ENCODE data around the gene CAMKMT.

CAMKMT gene

DNA sequence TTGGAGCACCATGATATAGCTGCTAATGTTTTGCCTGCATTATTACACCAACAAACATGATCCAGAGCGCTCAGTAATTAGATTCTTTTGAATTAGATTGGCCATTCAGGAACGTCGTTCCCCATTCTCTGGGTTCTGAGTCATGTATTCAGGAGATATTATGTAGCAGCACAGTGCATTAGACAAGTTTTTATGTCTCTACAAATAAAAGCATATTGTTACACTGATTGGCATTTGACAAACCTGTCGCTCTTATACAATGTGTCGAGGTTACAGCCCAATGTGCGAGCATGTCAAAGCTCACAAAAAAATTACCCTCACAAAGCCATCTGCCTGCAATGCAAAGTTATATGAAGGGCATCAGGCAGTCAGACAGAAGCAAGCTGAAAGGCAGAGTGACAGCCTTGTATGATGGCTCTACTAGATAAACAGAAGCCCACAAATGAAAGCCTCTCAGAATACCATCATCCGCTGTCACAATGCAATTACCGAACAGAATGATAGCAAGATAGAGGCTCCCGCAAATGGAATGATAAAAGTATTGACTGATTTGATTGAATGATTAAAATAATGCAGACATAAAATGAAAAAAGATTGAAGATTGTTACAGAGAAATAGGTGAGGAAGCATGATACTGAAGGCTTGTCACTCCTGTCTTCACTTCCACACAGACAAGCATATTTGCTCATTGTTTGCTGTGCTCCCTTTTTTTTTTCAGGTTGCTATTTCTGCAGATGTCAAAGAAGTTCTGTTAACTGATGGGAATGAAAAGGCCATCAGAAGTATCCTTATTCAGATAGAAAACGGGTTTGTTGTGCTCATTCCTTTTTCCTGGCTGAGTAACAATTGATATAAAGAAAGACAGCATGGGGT, 345.2 kb downstream of the CAMKMT start:
- no peak overlapping the region for H3K27ac Mint-ChIP-seq
- H3K36me3 Mint-ChIP-seq: no peaks in the 10 kb centered on the region
- H3K9me3 Mint-ChIP-seq: no peaks in the 10 kb centered on the region
- H3K4me3 Mint-ChIP-seq: no peak overlapping the region
- DNase-seq: no peak
- peaks cover 6% of the 10 kb centered on the region for H3K4me1 Mint-ChIP-seq
- CTCF ChIA-PET: interaction anchor here (0.7 kb wide), 1 partner anchor 10 kb away, joined by 3 read pairs; no protein-coding TSS in a partner anchor
- H3K27me3 Mint-ChIP-seq: no peaks in the 10 kb centered on the region

DNA sequence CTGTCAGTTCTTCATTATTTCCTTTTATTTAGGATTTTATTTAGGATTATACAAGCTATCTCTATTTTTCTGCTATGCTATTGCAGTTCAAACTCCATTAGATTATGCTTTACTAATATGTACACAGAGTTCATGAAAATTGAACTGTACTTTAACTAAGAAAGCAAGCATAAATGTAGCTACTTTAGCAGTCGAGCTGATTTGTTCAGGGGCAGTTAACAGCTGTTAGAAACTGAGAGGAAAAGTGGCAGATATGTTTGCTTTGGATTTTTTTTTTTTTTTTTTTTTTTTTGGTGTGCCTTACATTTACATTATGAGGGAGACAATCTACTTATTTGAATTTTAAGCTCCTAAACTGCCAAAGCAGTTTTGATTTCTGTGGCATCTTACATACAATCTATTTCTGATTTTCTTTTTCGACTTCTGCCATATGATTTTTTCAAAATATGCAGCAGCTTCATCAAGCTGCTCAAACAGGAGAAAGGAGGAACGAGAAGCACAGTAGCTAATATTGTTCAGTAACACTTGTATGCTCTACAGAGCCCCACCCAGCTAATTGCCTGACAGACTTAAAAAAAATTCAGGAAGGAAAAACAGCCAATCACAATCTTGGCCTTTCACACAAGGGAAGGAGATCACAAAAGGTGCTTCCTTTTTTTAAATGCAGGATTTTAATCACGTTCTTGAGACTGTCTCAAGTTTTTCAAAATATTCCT, 346.4 kb downstream of the CAMKMT start:
- no peak overlapping the region for H3K27ac Mint-ChIP-seq

DNA sequence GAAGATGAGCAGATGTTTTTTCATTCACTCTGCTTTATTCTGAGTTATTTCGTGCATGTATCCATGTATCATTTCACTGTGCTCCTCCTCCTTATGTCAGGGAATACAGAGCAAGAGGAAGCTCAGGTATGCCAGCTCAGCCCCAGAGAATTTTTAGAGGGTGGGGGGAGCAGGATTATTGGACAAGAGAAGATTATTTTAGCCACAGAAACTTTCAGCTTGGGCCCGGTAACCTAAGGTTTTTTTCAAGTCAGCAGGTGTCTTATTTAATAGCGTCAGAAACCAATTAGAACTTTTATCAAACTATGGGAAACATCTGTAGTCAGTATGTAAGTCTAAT, 346.9 kb downstream of the CAMKMT start:
- Mint-ChIP-seq H3K36me3 (no peaks in the 10 kb centered on the region), H3K9me3 (no peaks in the 10 kb centered on the region), H3K27ac (no peak overlapping the region), H3K4me1 (peaks cover 6% of the 10 kb centered on the region), H3K27me3 (no peaks in the 10 kb centered on the region), H3K4me3 (no peak overlapping the region)
- CTCF ChIA-PET: interaction anchor here (1.5 kb wide), 1 partner anchor 229 kb away, joined by 3 read pairs; no protein-coding TSS in a partner anchor
- DNase-seq: no peak

More for the DNA sequence above, 346.4 kb downstream of the CAMKMT start:
- Mint-ChIP-seq H3K4me1 (peaks cover 6% of the 10 kb centered on the region), H3K4me3 (no peak overlapping the region), H3K27me3 (no peaks in the 10 kb centered on the region), H3K36me3 (no peaks in the 10 kb centered on the region), H3K9me3 (no peaks in the 10 kb centered on the region)
- no peak for DNase-seq
- CTCF ChIA-PET: interaction anchor here (1.5 kb wide), 1 partner anchor 228 kb away, joined by 3 read pairs; no protein-coding TSS in a partner anchor

DNA sequence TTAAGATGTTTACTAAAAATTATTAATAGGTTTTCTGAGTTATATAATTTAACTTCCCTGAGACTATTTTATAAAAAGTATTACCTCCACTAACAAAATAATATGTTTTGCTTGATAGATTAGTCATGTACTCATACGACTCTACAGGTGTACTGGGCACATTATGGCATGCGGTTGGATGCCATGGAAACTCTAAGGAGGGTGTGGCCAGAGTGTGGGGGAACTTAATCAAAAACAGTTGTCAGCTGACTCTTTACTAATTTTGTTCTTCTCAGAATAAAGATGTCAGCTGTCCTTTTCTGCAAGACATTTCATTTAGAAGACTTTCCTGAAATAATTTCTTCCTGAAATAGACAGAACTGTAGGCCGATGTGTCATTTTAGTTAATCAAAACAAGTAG, 351.4 kb downstream of the CAMKMT start:
- Mint-ChIP-seq H3K27me3 (no peaks in the 10 kb centered on the region), H3K9me3 (no peaks in the 10 kb centered on the region), H3K4me3 (no peak overlapping the region), H3K4me1 (peaks cover 5% of the 10 kb centered on the region), H3K27ac (no peak overlapping the region), H3K36me3 (no peaks in the 10 kb centered on the region)
- DNase-seq: no peak
- CTCF ChIA-PET: interaction anchor here (0.8 kb wide), 1 partner anchor 10 kb away, joined by 3 read pairs; no protein-coding TSS in a partner anchor

DNA sequence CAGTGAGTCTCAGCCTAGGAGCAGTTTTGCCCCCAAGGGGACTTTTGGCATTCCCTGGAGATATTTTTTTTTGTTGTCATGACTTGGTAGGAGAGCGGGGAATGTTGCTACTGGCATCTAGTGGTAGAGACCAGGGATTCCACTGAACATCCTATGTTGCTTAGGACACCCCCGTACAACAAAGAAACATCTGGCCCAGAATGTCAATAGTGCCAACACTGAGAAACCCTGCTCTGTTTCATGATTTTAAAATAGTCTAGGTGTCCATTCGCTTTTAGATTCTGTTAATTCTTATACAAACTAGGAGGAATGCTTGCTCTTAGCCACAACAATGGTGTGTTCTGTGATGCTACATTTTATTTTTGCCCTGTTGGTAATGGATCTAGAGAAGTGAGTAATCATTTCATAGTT, 353.9 kb downstream of the CAMKMT start:
- CTCF ChIA-PET: no interaction called here
- no peaks in the 10 kb centered on the region for H3K27me3 Mint-ChIP-seq
- no peak for DNase-seq
- H3K27ac Mint-ChIP-seq: no peak overlapping the region
- H3K4me3 Mint-ChIP-seq: no peak overlapping the region
- no peaks in the 10 kb centered on the region for H3K9me3 Mint-ChIP-seq
- H3K4me1 Mint-ChIP-seq: no peaks in the 10 kb centered on the region
- H3K36me3 Mint-ChIP-seq: no peaks in the 10 kb centered on the region

DNA sequence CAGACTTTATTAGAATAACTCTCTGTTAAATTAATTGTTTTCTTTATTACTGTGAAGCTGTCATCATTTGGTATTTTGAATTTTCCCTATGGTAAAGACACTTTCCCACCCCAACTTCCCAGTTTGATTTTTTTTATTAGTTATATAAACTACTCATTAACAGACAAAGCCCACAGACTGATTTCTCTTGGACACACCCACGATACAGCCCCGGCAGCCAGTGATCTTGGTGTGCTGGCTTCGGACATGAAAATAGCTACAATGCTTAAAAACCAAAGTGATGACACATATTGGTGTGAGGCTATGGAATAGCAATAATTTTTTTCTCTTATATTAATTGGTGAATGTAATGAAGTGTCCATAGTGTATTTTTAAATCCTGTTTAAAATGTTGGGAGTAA, 354.4 kb downstream of the CAMKMT start:
- Mint-ChIP-seq H3K4me1 (no peaks in the 10 kb centered on the region), H3K4me3 (no peak overlapping the region), H3K27me3 (no peaks in the 10 kb centered on the region), H3K36me3 (no peaks in the 10 kb centered on the region), H3K9me3 (no peaks in the 10 kb centered on the region), H3K27ac (no peak overlapping the region)
- CTCF ChIA-PET: no interaction called here
- DNase-seq: no peak

DNA sequence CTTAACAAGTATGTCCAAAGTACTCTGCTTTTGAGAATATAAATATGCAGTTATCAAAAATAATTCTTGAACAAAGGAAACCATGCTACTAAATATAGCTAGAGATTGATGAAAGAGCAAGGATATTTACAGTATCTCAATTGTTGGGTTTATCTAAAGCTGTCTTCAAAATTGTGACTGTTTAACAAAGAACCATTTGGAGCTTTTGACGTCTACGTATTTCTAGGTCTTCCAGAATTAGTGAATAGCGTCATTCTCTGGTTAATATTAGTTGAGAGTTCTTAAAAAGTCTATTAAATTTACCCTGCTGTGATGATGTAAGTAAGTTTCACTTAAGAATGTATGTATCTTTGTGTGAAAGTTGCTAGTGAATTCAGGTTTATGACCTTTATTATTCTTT, 356.7 kb downstream of the CAMKMT start:
- Mint-ChIP-seq H3K27me3 (no peaks in the 10 kb centered on the region), H3K36me3 (no peaks in the 10 kb centered on the region), H3K4me1 (no peaks in the 10 kb centered on the region), H3K27ac (no peak overlapping the region), H3K9me3 (no peaks in the 10 kb centered on the region), H3K4me3 (no peak overlapping the region)
- no peak for DNase-seq
- CTCF ChIA-PET: interaction anchor here (1.5 kb wide), 1 partner anchor 239 kb away, joined by 5 read pairs; no protein-coding TSS in a partner anchor

DNA sequence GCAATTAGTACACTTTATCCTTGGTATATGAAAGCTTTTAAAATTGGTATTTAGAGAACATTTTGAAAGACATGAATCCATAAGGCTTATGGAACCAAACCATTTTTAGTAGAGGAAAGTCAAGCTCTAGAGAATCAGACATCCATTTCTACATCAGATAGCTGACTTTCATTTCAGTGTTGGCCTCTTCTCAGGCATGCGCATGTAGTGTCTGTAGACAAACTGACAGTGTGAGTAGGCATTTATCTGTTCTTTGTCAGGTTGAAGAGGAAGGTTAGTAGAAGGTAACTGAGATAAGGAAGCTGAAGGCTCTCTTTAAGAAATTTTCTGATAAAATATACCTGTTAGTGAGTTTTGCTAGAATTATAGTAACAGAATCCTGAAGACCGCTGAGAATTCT, 357.8 kb downstream of the CAMKMT start:
- no peaks in the 10 kb centered on the region for H3K9me3 Mint-ChIP-seq
- H3K27me3 Mint-ChIP-seq: no peaks in the 10 kb centered on the region
- no peaks in the 10 kb centered on the region for H3K4me1 Mint-ChIP-seq

DNA sequence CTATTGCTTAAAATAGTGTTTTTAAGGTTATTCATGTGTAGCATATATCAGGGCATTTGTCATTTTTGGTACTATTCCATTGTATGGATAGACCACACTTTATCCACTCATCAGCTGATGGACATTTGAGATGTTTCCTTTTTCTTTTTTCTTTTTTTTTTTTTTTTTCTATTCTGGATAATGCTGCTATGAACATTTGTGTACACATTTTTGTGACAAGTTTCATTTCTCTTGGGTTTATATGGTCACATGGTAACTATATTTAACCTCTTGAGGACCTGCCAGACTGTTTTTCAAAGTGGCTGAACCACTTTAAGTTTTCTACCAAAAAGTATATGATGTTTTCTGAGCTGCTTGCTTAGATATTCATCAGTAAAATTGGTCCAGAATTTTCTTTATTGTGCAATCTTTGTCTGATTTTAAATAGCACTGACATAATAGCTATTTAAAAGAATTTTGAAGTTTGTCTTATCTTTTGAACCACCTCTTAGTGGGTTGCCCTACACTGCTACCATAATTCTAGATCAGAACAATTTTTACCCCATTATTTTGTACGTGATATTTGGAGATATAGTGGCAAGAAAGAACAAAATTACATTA, 360.4 kb downstream of the CAMKMT start:
- H3K9me3 Mint-ChIP-seq: no peaks in the 10 kb centered on the region
- H3K36me3 Mint-ChIP-seq: no peaks in the 10 kb centered on the region
- CTCF ChIA-PET: no interaction called here
- no peaks in the 10 kb centered on the region for H3K27me3 Mint-ChIP-seq
- no peak for DNase-seq
- H3K27ac Mint-ChIP-seq: no peak overlapping the region
- H3K4me1 Mint-ChIP-seq: no peaks in the 10 kb centered on the region
- no peak overlapping the region for H3K4me3 Mint-ChIP-seq

More for the DNA sequence above, 357.8 kb downstream of the CAMKMT start:
- DNase-seq: no peak
- Mint-ChIP-seq H3K4me3 (no peak overlapping the region), H3K27ac (no peak overlapping the region), H3K36me3 (no peaks in the 10 kb centered on the region)
- CTCF ChIA-PET: no interaction called here

DNA sequence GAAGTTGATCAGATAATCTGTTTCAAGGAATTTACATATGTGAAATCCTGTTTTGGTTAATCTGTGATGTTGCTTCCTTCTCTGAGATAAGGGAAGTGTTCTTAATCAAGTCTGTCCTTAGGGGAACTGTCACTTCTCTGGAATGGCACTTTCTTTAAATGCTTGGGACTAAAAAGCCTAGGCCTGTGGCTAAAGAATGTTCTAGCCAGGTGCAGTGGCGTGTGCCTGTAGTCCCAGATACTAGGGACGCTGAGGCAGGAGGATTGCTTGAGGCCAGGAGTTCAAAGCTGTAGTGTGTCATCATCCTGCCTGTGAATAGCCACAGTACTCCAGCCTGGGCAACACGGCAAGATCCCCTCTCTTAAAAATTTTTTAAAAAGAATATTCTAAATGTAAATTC, 362.2 kb downstream of the CAMKMT start:
- CTCF ChIA-PET: no interaction called here
- DNase-seq: no peak

DNA sequence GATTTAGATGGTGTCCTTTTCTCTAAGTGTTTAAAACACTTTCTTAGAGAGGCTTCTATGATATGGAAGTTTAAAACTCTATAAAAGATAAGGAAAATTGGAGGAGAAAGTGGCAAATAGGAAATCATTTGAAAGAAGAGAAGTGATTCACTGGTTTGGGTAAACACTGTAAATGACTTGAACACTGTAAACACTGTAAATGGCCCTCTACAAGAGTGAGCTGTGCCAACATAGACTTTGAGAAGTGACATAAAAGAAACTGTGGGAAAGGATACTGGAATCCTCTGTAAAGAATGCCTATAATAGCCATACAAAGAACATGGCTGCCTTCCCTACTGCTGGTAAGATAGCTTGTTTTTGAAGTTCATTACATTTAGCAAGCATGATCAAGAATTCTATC, 368.8 kb downstream of the CAMKMT start:
- Mint-ChIP-seq H3K4me1 (no peaks in the 10 kb centered on the region), H3K27me3 (no peaks in the 10 kb centered on the region), H3K36me3 (no peaks in the 10 kb centered on the region), H3K4me3 (no peak overlapping the region), H3K9me3 (no peaks in the 10 kb centered on the region), H3K27ac (no peak overlapping the region)
- CTCF ChIA-PET: no interaction called here
- no peak for DNase-seq

More for the DNA sequence above, 362.2 kb downstream of the CAMKMT start:
- Mint-ChIP-seq H3K27me3 (no peaks in the 10 kb centered on the region), H3K36me3 (no peaks in the 10 kb centered on the region), H3K27ac (no peak overlapping the region), H3K4me1 (no peaks in the 10 kb centered on the region), H3K9me3 (no peaks in the 10 kb centered on the region), H3K4me3 (no peak overlapping the region)

DNA sequence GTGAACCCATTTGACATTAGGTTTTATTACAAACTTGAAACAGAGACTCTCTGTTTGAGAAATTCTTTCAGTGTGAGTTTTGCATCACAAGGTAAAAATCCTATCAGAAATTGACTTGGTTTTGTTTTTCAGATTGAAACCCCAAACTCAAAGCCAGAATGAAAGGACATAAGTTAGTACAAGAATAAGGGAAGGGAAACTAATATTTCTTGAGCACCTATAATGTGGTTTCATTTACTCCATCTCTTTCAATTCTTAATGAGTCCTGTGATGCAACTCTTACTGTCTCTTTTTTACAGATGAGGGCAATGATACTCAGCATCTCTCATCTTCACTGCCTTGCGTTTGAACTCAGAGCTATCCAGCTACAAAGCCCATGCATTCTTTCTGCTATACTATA, 369.8 kb downstream of the CAMKMT start:
- Mint-ChIP-seq H3K4me1 (no peaks in the 10 kb centered on the region), H3K27me3 (no peaks in the 10 kb centered on the region), H3K27ac (no peak overlapping the region), H3K4me3 (no peak overlapping the region), H3K36me3 (no peaks in the 10 kb centered on the region), H3K9me3 (peaks cover 3% of the 10 kb centered on the region)
- CTCF ChIA-PET: no interaction called here
- DNase-seq: no peak

DNA sequence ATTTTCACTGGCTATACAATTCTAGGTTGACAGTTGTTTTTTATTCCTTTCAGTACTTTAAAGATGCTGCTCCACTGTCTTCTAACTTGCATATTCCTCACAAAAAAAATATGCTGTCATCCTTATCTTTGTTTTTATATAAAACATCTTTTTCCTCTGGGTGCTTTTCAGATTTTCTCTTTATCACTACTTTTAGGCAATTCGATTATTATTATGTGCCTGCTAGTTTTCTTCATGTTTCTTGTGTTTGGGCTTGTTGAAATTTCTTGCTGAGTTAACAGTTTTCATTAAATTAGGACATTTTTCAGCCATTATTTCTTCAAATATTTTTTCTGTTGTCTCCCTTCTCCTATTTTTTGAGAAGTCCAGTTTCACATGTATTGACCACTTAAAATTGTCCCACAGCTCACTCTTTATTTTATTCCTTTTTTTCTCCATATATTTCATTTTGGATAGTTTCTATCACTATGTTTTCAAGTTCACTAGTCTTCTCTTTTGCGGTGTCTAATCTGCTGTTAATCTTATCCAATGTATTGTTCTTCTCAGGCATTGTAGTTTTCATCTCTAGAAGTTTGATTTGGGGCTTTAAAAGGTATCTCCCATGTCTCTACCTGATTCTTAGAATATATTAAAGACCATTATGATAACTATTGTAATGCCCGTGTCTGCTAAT, 374.7 kb downstream of the CAMKMT start:
- Mint-ChIP-seq H3K36me3 (no peaks in the 10 kb centered on the region), H3K27me3 (no peaks in the 10 kb centered on the region), H3K4me3 (no peak overlapping the region), H3K9me3 (peaks cover 14% of the 10 kb centered on the region), H3K27ac (no peak overlapping the region), H3K4me1 (no peaks in the 10 kb centered on the region)
- CTCF ChIA-PET: no interaction called here
- DNase-seq: no peak

DNA sequence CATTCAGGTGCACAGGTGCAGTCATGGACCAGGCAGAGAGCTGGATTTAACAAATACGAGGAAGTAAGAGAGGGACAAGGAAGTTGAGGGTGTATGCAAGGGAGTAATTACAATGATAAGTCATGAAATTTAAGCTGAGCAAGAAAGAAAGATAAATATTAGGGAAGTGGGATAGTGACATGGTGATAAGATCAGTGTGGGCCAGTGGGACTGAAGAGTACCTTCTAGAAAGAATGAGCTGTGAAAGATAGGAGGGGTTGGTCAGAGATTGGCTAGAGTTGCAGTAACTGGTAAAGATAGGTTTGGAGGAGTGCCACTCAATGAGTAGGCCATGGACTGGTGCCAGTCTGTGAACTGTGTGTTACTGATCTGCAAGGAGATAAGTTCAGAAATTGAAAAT, 378.9 kb downstream of the CAMKMT start:
- CTCF ChIA-PET: no interaction called here

More for the DNA sequence above, 378.9 kb downstream of the CAMKMT start:
- Mint-ChIP-seq H3K36me3 (no peaks in the 10 kb centered on the region), H3K27ac (no peak overlapping the region), H3K4me1 (no peaks in the 10 kb centered on the region), H3K27me3 (no peaks in the 10 kb centered on the region), H3K4me3 (no peak overlapping the region), H3K9me3 (peaks cover 14% of the 10 kb centered on the region)
- DNase-seq: no peak
